Tibial nerve (tissue), 4 donors: Measurements from ENCODE around the gene ADD3.

ENCODE experiments used
- EP300 ChIP-seq, 2 donors: sonication (generic); formaldehyde crosslinking; IDR thresholded peaks; one replicate each; pipeline ENCODE4 v1.6.1; 2017; ENCODE audit warnings: antibody characterized with exemption in 2 of 2, mild to moderate bottlenecking in 1 of 2
- POLR2A ChIP-seq, 2 donors: fragments of 450-650 bp; IDR thresholded peaks; one replicate each; pipeline ENCODE4 v1.6.1; 2017; ENCODE audit warnings: antibody characterized with exemption in 2 of 2, mild to moderate bottlenecking in 2 of 2, moderate library complexity in 2 of 2
- TF ChIP-seq, protein P1 (sequence below), 5 experiments: fragments of 200-600 bp in 3 of 5; fragments of 450-650 bp in 2 of 5; sonication (generic) in 3 of 5; IDR thresholded peaks; one replicate each; pipeline ENCODE4 v1.5.1; 2016 to 2019; ENCODE audit warnings: antibody characterized with exemption in 5 of 5, mild to moderate bottlenecking in 3 of 5, moderate library complexity in 2 of 5

DNA sequence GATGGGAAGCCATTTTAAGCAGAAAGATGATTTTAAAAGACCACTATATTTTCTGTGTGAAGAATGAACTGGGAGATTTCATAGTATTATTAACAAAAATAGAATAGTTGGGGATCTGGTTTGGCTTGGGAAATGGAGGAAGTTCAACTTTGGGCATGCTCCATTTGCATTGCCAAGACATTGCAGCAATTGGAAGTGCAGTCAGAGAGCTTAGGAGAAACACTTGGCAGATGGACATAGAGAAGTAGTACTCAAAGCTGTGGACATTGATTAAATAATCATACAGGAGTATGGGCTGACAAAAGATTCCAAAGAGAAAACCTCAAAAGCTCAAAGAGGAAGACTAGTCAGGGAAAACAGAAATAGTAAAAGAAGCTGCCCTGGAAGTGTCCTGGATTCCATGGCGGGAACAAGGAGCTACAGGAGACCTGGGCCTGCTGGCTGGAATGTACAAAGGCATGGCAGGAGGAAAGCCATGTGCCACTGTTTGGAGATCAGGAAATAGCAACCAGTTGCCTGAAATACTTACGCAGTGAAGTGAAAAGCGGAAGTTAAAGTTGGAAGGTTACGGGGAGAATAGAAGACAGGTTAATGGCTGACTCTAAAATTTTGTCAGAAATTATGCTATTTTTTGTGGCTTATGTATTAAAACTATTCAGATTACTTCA is 106.0 kb downstream of the ADD3 start:
- TF ChIP-seq, protein P1, sequence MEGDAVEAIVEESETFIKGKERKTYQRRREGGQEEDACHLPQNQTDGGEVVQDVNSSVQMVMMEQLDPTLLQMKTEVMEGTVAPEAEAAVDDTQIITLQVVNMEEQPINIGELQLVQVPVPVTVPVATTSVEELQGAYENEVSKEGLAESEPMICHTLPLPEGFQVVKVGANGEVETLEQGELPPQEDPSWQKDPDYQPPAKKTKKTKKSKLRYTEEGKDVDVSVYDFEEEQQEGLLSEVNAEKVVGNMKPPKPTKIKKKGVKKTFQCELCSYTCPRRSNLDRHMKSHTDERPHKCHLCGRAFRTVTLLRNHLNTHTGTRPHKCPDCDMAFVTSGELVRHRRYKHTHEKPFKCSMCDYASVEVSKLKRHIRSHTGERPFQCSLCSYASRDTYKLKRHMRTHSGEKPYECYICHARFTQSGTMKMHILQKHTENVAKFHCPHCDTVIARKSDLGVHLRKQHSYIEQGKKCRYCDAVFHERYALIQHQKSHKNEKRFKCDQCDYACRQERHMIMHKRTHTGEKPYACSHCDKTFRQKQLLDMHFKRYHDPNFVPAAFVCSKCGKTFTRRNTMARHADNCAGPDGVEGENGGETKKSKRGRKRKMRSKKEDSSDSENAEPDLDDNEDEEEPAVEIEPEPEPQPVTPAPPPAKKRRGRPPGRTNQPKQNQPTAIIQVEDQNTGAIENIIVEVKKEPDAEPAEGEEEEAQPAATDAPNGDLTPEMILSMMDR (IDR thresholded peaks at IDR 0.05), result no peak
- TF ChIP-seq POLR2A (IDR thresholded peaks at IDR 0.05) (no peak), EP300 (IDR thresholded peaks at IDR 0.05) (no peak)
